ENCODE measurements around the gene ZNF732.
"Not testable (repeated sequence)": the region's sequence is repeated elsewhere in the genome, so short reads cannot be mapped to it uniquely, and the experiment has no call there.

The ZNF732 gene

GRCh38 chr4:253936-254756 lies 51.1 kb downstream of the ZNF732 start:
- DNase-seq = no peak

DNA sequence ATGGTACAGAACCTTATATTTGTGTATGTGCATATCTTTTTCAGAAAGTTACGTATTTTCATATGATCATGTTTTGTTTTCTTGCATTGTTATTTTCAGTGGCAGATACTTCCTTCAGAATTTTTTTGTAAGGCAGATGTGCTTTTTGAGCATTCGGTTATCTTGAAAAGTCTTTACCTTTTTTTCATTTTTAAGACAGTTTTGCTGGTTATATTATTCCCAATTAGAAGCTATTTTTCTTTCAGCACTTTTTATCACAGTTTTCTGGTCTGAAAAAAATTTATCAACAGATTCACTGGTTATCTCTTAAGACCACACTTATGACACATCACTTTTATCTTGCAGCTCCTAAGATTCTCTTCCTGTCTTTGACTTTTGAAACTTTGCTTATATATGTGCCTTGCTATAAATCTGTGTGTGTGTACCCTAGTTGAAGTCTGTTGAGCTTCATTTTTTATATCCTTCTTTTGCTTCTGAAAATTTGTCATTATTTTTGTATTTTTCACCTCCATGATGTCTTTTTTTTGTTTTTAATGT lies 53.1 kb downstream of the ZNF732 start:
- no peak for DNase-seq

- no peak for DNase-seq
These were observed 60.8 kb downstream of the ZNF732 start for GRCh38 chr4:244471-244870.

GRCh38 chr4:243426-243825 lies 61.8 kb downstream of the ZNF732 start:
- DNase-seq = peak; percentile 13

DNA sequence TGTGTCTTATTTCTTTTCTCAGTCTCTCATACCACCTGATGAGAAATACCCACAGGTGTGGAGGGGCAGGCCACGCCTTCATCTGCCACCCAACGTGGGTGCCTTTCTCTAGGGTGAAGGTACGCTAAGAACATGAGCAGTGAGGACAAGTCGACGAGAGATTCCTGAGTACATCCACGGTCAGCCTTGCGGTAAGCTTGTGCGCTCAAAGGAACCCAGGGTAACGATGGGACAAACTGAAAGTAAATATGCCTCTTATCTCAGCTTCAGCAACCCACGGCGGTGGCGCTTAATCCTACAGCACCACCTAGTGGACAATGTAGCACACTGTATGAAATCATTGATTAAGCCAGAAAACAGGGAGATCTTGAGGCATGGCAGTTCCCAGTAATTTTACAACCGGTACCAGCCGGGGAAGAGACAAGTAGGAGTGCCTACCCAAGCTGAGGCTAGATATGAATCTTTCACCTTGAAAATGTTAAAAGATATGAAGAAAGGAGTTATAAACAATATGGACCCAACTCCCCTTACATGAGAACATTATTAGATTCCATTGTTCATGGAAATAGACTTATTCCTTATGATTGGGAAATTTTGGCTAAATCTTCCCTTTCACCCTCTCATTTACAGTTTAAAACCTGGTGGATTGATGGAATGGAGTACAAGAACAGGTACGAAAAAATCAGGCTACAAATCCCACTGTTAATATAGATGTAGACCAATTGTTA lies 63.0 kb downstream of the ZNF732 start:
- peak; percentile 48 for DNase-seq

- not testable (repeated sequence) for DNase-seq
These were observed 63.9 kb downstream of the ZNF732 start for GRCh38 chr4:241411-241810.

DNA sequence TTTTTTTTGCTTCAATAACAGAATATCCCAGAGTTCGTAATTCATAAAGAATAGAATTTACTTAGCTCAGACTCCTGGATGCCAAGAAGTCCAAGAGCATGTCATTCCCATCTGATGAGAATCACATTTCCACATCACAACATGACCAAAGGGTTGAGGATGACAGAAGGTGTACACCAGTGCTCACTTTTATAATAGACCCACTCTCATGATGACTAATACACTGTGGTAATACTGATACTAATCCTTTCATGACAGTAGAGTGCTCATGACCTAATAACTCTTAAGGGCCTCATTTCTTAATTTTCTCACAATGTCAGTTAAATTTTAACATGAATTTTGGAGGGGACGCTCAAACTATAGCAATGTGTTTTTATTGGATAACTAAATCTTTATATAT lies 69.2 kb downstream of the ZNF732 start:
- no peak for DNase-seq

- no peak for DNase-seq
These were observed 71.1 kb downstream of the ZNF732 start for GRCh38 chr4:234178-234577.

GRCh38 chr4:223913-224497 lies 81.3 kb downstream of the ZNF732 start:
- no peak for DNase-seq
